Ishikawa (cell line): ENCODE measurements around the gene EVA1A.

Experiments used
- EGR1 ChIP-seq: IDR thresholded peaks from 2 replicates; pipeline ENCODE4 v1.6.1; 2012
- EP300 ChIP-seq: IDR thresholded peaks from 2 replicates; pipeline ENCODE4 v1.6.1; 2012; ENCODE audit warnings: borderline replicate concordance
- MAX ChIP-seq: IDR thresholded peaks from 2 replicates; pipeline ENCODE4 v1.6.1; 2012

GRCh38 chr2:75453384-75454240 lies 107.1 kb downstream of the EVA1A start:
- no peak for TF ChIP-seq EGR1
- TF ChIP-seq MAX: no peak
- no peak for TF ChIP-seq EP300
